ENCODE measurements around the gene SLC35E3.

DNA sequence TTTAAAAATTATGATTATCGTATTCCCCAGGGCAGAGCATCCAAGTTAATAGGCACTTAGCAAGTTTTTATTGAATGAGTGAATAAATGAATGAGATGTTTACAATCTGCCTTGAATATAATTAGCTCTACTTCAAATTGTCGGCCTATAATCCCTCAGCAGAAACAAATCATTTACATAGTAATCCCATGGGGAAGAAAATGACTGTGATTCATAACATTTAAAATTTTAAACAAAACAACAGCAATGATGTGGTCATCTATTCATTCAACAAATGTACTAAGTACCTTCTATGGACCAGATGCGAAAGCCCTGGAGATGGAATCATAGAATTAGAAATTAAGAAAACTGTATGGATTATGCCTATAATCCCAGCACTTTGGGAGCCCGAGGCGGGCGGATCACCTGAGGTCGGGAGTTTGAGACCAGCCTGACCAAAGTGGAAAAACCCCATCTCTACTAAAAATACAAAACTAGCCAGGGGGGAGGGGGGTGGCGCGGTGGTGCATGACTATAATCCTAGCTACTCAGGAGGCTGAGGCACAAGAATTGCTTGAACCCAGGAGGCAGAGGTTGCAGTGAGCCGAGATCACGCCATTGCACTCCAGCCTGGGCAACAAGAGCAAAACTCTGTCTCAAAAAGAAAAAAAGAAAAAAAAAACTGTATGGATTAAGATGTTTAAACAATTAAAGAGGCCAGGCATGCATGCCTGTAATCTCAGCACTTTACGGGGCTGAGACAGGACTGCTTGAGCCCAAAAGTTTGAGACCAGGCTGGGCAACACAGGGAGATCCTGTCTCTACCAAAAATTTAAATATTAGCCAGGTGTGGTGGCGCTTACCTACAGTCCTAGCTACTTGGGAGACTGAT, 44.3 kb downstream of the SLC35E3 start:
- TF ChIP-seq EZH2 (IDR thresholded peaks at IDR 0.05; ENCODE audit: low read depth, unreplicated experiment) (no peak), POLR2AphosphoS5 (IDR thresholded peaks at IDR 0.05; ENCODE audit: low read depth) (no peak), NANOG (IDR thresholded peaks at IDR 0.05; ENCODE audit: borderline replicate concordance) (no peak), CREB1 (CRISPR knock-in tag; IDR thresholded peaks at IDR 0.05; ENCODE audit: low read depth) (no peak), EZH2phosphoT487 (IDR thresholded peaks at IDR 0.05; ENCODE audit: unreplicated experiment) (no peak), JUNB (IDR thresholded peaks at IDR 0.05; ENCODE audit: unreplicated experiment) (no peak), ZNF114 (CRISPR knock-in tag; IDR thresholded peaks at IDR 0.05) (no peak), ZNF331 (CRISPR knock-in tag; IDR thresholded peaks at IDR 0.05; ENCODE audit: low read depth) (no peak)
- TF ChIP-seq, protein P1, sequence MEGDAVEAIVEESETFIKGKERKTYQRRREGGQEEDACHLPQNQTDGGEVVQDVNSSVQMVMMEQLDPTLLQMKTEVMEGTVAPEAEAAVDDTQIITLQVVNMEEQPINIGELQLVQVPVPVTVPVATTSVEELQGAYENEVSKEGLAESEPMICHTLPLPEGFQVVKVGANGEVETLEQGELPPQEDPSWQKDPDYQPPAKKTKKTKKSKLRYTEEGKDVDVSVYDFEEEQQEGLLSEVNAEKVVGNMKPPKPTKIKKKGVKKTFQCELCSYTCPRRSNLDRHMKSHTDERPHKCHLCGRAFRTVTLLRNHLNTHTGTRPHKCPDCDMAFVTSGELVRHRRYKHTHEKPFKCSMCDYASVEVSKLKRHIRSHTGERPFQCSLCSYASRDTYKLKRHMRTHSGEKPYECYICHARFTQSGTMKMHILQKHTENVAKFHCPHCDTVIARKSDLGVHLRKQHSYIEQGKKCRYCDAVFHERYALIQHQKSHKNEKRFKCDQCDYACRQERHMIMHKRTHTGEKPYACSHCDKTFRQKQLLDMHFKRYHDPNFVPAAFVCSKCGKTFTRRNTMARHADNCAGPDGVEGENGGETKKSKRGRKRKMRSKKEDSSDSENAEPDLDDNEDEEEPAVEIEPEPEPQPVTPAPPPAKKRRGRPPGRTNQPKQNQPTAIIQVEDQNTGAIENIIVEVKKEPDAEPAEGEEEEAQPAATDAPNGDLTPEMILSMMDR (conservative IDR thresholded peaks at IDR 0.05; ENCODE audit: low read depth in 2 of 2), result no peak
- TF ChIP-seq, protein P2, sequence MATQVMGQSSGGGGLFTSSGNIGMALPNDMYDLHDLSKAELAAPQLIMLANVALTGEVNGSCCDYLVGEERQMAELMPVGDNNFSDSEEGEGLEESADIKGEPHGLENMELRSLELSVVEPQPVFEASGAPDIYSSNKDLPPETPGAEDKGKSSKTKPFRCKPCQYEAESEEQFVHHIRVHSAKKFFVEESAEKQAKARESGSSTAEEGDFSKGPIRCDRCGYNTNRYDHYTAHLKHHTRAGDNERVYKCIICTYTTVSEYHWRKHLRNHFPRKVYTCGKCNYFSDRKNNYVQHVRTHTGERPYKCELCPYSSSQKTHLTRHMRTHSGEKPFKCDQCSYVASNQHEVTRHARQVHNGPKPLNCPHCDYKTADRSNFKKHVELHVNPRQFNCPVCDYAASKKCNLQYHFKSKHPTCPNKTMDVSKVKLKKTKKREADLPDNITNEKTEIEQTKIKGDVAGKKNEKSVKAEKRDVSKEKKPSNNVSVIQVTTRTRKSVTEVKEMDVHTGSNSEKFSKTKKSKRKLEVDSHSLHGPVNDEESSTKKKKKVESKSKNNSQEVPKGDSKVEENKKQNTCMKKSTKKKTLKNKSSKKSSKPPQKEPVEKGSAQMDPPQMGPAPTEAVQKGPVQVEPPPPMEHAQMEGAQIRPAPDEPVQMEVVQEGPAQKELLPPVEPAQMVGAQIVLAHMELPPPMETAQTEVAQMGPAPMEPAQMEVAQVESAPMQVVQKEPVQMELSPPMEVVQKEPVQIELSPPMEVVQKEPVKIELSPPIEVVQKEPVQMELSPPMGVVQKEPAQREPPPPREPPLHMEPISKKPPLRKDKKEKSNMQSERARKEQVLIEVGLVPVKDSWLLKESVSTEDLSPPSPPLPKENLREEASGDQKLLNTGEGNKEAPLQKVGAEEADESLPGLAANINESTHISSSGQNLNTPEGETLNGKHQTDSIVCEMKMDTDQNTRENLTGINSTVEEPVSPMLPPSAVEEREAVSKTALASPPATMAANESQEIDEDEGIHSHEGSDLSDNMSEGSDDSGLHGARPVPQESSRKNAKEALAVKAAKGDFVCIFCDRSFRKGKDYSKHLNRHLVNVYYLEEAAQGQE (IDR thresholded peaks at IDR 0.05; ENCODE audit: unreplicated experiment), result no peak
- TF ChIP-seq, protein P3, sequence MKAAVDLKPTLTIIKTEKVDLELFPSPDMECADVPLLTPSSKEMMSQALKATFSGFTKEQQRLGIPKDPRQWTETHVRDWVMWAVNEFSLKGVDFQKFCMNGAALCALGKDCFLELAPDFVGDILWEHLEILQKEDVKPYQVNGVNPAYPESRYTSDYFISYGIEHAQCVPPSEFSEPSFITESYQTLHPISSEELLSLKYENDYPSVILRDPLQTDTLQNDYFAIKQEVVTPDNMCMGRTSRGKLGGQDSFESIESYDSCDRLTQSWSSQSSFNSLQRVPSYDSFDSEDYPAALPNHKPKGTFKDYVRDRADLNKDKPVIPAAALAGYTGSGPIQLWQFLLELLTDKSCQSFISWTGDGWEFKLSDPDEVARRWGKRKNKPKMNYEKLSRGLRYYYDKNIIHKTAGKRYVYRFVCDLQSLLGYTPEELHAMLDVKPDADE (IDR thresholded peaks at IDR 0.05), result no peak
- TF ChIP-seq, protein P4, sequence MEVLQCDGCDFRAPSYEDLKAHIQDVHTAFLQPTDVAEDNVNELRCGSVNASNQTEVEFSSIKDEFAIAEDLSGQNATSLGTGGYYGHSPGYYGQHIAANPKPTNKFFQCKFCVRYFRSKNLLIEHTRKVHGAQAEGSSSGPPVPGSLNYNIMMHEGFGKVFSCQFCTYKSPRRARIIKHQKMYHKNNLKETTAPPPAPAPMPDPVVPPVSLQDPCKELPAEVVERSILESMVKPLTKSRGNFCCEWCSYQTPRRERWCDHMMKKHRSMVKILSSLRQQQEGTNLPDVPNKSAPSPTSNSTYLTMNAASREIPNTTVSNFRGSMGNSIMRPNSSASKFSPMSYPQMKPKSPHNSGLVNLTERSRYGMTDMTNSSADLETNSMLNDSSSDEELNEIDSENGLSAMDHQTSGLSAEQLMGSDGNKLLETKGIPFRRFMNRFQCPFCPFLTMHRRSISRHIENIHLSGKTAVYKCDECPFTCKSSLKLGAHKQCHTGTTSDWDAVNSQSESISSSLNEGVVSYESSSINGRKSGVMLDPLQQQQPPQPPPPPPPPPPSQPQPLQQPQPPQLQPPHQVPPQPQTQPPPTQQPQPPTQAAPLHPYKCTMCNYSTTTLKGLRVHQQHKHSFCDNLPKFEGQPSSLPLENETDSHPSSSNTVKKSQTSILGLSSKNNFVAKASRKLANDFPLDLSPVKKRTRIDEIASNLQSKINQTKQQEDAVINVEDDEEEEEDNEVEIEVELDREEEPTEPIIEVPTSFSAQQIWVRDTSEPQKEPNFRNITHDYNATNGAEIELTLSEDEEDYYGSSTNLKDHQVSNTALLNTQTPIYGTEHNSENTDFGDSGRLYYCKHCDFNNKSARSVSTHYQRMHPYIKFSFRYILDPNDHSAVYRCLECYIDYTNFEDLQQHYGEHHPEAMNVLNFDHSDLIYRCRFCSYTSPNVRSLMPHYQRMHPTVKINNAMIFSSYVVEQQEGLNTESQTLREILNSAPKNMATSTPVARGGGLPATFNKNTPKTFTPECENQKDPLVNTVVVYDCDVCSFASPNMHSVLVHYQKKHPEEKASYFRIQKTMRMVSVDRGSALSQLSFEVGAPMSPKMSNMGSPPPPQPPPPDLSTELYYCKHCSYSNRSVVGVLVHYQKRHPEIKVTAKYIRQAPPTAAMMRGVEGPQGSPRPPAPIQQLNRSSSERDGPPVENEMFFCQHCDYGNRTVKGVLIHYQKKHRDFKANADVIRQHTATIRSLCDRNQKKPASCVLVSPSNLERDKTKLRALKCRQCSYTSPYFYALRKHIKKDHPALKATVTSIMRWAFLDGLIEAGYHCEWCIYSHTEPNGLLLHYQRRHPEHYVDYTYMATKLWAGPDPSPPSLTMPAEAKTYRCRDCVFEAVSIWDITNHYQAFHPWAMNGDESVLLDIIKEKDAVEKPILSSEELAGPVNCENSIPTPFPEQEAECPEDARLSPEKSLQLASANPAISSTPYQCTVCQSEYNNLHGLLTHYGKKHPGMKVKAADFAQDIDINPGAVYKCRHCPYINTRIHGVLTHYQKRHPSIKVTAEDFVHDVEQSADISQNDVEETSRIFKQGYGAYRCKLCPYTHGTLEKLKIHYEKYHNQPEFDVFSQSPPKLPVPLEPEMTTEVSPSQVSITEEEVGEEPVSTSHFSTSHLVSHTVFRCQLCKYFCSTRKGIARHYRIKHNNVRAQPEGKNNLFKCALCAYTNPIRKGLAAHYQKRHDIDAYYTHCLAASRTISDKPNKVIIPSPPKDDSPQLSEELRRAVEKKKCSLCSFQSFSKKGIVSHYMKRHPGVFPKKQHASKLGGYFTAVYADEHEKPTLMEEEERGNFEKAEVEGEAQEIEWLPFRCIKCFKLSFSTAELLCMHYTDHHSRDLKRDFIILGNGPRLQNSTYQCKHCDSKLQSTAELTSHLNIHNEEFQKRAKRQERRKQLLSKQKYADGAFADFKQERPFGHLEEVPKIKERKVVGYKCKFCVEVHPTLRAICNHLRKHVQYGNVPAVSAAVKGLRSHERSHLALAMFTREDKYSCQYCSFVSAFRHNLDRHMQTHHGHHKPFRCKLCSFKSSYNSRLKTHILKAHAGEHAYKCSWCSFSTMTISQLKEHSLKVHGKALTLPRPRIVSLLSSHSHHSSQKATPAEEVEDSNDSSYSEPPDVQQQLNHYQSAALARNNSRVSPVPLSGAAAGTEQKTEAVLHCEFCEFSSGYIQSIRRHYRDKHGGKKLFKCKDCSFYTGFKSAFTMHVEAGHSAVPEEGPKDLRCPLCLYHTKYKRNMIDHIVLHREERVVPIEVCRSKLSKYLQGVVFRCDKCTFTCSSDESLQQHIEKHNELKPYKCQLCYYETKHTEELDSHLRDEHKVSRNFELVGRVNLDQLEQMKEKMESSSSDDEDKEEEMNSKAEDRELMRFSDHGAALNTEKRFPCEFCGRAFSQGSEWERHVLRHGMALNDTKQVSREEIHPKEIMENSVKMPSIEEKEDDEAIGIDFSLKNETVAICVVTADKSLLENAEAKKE (CRISPR knock-in tag; IDR thresholded peaks at IDR 0.05), result no peak

All from GM23338 (cell line).